ENCODE results near the gene U2SURP.
A peak's percentile ranks its signal among the peaks of the same experiment; 100 is the strongest.
"Not testable (repeated sequence)": the region's sequence is repeated elsewhere in the genome, so short reads cannot be mapped to it uniquely, and the experiment has no call there.

Gene U2SURP

GRCh38 chr3:142976621-142977398, 24.6 kb upstream of the U2SURP start:
- no peak for DNase-seq (ENCODE audit: low read depth in 2 of 2)

- DNase-seq (ENCODE audit: low read depth in 2 of 2), result no peak
Observed at GRCh38 chr3:142977399-142977728, 24.0 kb upstream of the U2SURP start.

- DNase-seq (ENCODE audit: low read depth in 2 of 2), result no peak
Observed at GRCh38 chr3:142981108-142981507, 20.3 kb upstream of the U2SURP start.

- DNase-seq (ENCODE audit: low read depth in 2 of 2), result no peak
Observed at GRCh38 chr3:142982038-142982773, 19.2 kb upstream of the U2SURP start.

GRCh38 chr3:142983318-142983717, 18.1 kb upstream of the U2SURP start:
- no peak for DNase-seq (ENCODE audit: low read depth in 2 of 2)

GRCh38 chr3:142984255-142984654, 17.1 kb upstream of the U2SURP start:
- DNase-seq (ENCODE audit: low read depth in 2 of 2), result no peak

GRCh38 chr3:142987080-142987700, 14.2 kb upstream of the U2SURP start:
- DNase-seq (ENCODE audit: low read depth in 2 of 2), result no peak

- DNase-seq (ENCODE audit: low read depth in 2 of 2), result no peak
Observed at GRCh38 chr3:142987707-142988106, 13.7 kb upstream of the U2SURP start.

GRCh38 chr3:142988221-142988620, 13.1 kb upstream of the U2SURP start:
- DNase-seq (ENCODE audit: low read depth in 2 of 2), result not testable (repeated sequence)

GRCh38 chr3:142988826-142989225, 12.5 kb upstream of the U2SURP start:
- not testable (repeated sequence) for DNase-seq (ENCODE audit: low read depth in 2 of 2)

GRCh38 chr3:142990721-142991120, 10.6 kb upstream of the U2SURP start:
- DNase-seq (ENCODE audit: low read depth in 2 of 2), result no peak

- no peak for DNase-seq (ENCODE audit: low read depth in 2 of 2)
Observed at GRCh38 chr3:142992323-142992722, 9.0 kb upstream of the U2SURP start.

GRCh38 chr3:142993958-142994442, 7.4 kb upstream of the U2SURP start:
- DNase-seq (ENCODE audit: low read depth in 2 of 2), result peak; percentile 10 to 30

GRCh38 chr3:142997330-142997729, 4.0 kb upstream of the U2SURP start:
- DNase-seq (ENCODE audit: low read depth in 2 of 2), result no peak

- DNase-seq (ENCODE audit: low read depth in 2 of 2), result no peak
Observed at GRCh38 chr3:142998439-142998838, 2.9 kb upstream of the U2SURP start.

GRCh38 chr3:142999881-143000280, 1.5 kb upstream of the U2SURP start:
- no peak for DNase-seq (ENCODE audit: low read depth in 2 of 2)

GRCh38 chr3:143000528-143000927, 842 bp upstream of the U2SURP start:
- DNase-seq (ENCODE audit: low read depth in 2 of 2), result no peak

- DNase-seq (ENCODE audit: low read depth in 2 of 2), result peak in 1 of 2 donors; percentile 13
Observed at GRCh38 chr3:143001034-143001368, 369 bp upstream of the U2SURP start.

- DNase-seq (ENCODE audit: low read depth in 2 of 2), result no peak
Observed at GRCh38 chr3:143002083-143002712, 828 bp downstream of the U2SURP start.

- DNase-seq (ENCODE audit: low read depth in 2 of 2), result no peak
Observed at GRCh38 chr3:143002727-143003126, 1.4 kb downstream of the U2SURP start.

- no peak for DNase-seq (ENCODE audit: low read depth in 2 of 2)
Observed at GRCh38 chr3:143004823-143005222, 3.5 kb downstream of the U2SURP start.

- no peak for DNase-seq (ENCODE audit: low read depth in 2 of 2)
Observed at GRCh38 chr3:143010024-143010423, 8.7 kb downstream of the U2SURP start.
